Kidney glomerular epithelial cell (primary cell): Measurements from ENCODE around the gene OGFOD2.

ENCODE experiments used
- DNase-seq: peaks from one replicate; lab custom pipeline; 2025; lab: John Stamatoyannopoulos, UW

The OGFOD2 gene

GRCh38 chr12:122977655-122978392 lies 2.8 kb downstream of the OGFOD2 start:
- DNase-seq, result no peak

- no peak for DNase-seq
Measured at GRCh38 chr12:122978507-122978955, 3.5 kb downstream of the OGFOD2 start.

- no peak for DNase-seq
Measured at GRCh38 chr12:122979001-122979907, 4.2 kb downstream of the OGFOD2 start.

DNA sequence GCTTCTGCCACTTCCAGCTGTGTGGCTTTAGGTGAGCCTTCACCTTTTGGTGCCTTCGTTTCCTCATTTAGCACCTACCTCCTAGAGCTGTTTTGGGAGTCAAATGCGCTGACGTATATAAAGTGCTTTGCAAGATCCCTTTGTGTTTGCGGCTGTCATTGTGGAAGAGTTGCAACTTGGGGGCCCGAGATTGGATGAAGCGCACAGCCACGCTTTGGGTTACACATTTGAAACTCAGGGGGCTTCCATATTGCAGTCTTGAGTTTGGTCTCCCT lies 4.8 kb downstream of the OGFOD2 start:
- DNase-seq, result no peak

DNA sequence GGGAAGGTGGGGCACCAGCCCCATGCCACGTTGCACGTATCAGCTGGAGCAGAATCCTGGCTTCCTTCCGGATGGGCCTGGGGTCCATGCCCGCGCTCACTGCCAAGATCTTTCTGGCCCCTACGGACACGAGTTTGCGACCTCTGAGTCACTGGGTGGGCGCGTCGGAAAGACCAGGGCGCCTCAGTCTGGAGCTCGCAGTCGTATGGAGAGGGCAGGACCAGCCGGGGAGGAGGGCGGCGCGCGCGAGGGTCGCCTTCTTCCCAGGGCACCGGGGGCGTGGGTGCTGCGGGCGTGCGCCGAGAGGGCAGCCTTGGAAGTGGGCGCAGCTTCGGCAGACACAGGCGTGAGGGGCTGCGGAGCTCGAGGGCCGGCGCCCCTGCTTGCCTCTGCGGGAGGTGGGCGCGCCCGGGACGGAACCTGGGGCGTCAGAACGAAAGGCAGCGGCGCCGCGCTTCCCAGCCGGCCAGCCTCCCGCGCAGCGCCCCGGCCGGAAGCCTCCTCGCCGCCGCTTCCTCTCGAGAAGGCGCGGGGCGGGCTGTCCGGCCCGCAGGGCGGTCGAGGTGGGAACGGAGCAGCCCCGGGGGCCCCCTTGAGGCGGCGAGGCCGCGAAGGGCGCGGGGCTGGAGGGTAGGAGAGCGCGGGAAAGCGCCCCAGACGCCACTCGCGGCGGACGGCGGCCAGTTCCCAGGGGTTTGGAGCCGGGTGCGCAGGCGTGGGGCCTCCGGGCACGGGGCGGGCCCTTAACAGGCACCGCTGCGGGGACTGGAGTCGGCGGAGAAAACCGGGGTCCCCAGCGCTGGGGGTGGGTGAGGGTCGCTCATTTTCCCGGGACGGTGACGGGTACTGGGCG lies 5.4 kb downstream of the OGFOD2 start, which contains the start of gene ARL6IP4:
Gene ARL6IP4 (plus strand): TSS at position 499 of the 853 bp plus-strand sequence. CDS start 459 bp downstream, outside the sequence.
- peak; percentile 11 for DNase-seq

DNA sequence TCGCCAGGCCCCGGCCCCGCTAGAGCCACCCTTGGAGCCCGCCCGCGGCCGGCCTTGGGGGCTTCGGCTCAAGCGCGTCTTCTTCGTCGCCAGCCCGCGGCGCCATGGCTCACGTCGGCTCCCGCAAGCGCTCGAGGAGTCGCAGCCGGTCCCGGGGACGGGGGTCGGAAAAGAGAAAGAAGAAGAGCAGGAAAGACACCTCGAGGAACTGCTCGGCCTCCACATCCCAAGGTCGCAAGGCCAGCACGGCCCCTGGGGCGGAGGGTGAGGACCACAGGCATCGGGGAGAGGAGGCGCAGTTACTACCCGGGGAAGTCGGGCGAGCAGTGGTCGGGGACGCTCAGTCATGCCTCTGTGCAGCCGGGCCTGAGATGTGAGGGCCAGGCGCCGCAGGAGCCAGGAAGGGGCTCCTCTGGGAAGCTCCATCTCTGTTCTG lies 6.0 kb downstream of the OGFOD2 start:
- no peak for DNase-seq

DNA sequence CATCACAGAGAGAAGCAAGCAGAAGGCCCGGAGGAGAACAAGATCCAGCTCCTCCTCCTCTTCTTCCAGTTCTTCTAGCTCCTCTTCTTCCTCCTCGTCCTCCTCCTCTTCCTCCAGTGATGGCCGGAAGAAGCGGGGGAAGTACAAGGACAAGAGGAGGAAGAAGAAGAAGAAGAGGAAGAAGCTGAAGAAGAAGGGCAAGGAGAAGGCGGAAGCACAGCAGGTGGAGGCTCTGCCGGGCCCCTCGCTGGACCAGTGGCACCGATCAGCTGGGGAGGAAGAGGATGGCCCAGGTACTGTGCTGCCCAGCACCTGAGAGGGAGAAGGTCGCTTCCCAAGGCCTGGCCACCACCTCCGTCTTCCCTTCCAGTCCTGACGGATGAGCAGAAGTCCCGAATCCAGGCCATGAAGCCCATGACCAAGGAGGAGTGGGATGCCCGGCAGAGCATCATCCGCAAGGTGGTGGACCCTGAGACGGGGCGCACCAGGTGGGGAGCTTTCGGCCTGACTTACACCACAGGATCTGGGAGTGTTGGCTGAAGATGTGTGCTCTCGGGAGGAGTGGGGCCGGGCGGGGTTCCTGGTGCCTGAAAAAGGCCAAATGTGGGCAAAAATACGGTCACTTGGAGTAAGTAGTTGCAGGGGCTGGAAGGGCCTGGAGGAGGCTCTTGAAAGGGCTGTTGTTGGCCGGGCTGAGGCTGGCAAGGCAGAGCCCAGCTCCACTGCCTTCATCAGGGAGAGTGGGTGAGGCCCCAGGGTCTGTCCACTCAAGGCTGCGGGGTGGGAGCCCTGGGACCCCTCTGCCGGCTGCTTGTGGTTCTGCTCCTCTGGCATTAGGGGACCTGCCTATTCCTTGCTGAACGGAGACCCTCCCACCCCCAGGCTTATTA lies 6.8 kb downstream of the OGFOD2 start:
- DNase-seq, result no peak

- DNase-seq, result no peak
Measured at GRCh38 chr12:122982477-122982815, 7.4 kb downstream of the OGFOD2 start.

DNA sequence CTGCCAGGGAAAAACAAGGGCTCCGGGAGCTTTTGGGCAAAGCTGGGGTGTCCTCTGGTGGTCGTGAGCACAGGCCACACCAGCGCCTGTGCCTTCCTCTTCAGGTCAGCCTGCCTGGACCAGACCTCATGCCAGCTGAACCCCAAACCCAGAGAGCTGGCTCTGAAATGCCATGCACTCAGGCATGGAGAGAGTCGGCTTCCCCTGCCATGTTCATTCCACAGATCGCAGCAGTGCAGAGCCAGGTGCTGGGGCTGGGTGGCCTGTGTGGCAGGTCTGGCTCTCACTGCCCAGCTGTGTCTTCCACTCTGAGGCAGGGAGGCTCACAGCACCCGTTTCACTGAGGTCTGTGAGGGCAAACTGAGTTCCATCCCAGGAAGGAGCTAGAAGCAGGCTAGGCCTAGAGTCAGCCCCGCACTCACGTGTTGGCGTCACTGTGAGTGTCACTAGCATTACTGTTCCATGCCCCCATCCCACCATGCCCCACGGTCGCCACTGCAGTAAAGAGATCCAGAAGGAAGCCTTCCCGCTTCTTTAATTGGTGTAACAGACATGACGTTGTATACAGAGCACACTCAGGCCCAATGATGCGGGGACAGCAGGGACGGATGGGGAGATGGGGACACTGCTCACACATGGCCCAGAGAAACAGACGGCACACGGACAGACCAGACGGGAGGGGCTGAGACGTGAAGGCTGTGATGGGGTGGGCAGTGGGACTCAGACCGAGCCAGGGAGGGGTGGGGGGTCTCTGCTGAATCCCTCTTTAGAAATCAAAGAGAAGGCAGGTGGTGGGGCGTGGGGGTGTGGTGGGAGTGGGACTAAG lies 8.1 kb downstream of the OGFOD2 start:
- DNase-seq, result no peak

GRCh38 chr12:122983789-122984515 lies 8.9 kb downstream of the OGFOD2 start:
- DNase-seq, result no peak

GRCh38 chr12:122984612-122985337 lies 9.7 kb downstream of the OGFOD2 start:
- DNase-seq, result no peak

GRCh38 chr12:122985338-122986257 lies 10.6 kb downstream of the OGFOD2 start:
- no peak for DNase-seq

- DNase-seq, result no peak
Measured at GRCh38 chr12:122986258-122986871, 11.3 kb downstream of the OGFOD2 start.

GRCh38 chr12:122987086-122987951 lies 12.3 kb downstream of the OGFOD2 start:
- DNase-seq, result no peak

DNA sequence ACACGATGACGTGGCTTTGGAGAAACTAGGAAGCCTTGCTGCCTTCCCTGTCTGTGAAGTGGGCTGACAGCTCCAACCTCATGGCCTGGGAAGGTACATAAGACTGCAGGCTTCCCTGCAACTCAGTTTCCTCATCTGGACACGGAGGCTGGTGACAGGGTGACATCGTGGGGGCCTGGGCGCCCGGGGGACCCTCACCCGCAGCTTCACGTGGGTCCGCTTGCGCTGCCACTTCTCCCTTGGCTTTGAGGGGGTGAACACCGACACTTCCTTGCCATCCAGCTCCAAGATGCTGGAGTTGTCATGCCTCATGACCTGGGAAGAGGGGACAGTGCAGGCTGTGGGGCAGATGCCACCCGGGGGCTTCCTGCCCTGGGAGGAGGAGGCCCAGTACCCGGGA lies 13.0 kb downstream of the OGFOD2 start:
- no peak for DNase-seq

DNA sequence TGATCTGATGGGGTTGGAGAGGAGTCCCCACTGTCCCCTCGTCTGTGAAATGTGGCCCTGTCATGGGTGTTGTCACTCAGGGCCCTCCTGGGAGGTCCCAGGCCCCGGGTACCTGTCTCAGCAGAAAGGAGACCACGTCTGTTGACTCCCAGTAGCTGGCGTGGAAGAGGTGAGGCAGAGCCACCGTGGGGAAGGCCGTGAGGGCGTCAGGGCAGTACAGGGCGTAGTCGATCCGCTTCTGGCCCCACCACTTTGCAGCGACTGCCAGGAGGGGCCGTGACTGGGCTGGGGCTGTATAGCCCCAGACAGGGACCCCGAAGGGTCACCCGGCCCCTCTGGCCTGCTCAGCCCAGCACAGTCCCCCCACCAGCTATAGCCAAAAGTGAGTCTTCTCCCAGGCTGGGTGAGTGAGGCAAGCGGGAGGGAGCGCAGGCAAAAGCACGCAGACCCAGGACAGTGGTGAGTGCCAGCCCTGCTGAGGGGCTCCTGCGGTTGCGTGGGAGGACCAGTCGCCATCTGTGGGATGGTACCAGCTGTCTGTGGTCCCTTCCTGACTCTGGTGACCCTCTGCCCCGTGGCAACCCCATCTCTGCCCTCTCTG lies 13.7 kb downstream of the OGFOD2 start:
- DNase-seq, result no peak
